Epithelial cell of esophagus (primary cell): ENCODE results near the gene TNFRSF13B.

Experiments
- DNase-seq: peaks from one replicate; pipeline ENCODE4 v3.0.0; 2010; ENCODE audit warnings: low read depth
- H3K4me3 ChIP-seq: 2 replicates; pipeline ENCODE4 v1.5.1; 2011; ENCODE audit warnings: mild to moderate bottlenecking, low read length, control low read depth
- CTCF ChIP-seq: IDR thresholded peaks from 2 replicates; pipeline ENCODE4 v1.5.1; 2011; ENCODE audit warnings: low read depth, mild to moderate bottlenecking, low read length, control low read depth, inconsistent platforms; ENCODE audit not compliant: insufficient read depth; ENCODE audit errors: missing control alignments

The TNFRSF13B gene

GRCh38 chr17:16995930-16996329 lies 24.0 kb upstream of the TNFRSF13B start:
- no peak overlapping the region for H3K4me3 ChIP-seq
- DNase-seq: no peak
- TF ChIP-seq CTCF: no peak

GRCh38 chr17:16994631-16995030 lies 22.7 kb upstream of the TNFRSF13B start:
- no peak overlapping the region for H3K4me3 ChIP-seq
- no peak for TF ChIP-seq CTCF
- no peak for DNase-seq

GRCh38 chr17:16991349-16992009 lies 19.6 kb upstream of the TNFRSF13B start:
- DNase-seq: peak; percentile 73
- peak; percentile 82 for TF ChIP-seq CTCF
- H3K4me3 ChIP-seq: no peak overlapping the region

- peak; percentile 15 for DNase-seq
- H3K4me3 ChIP-seq: no peak overlapping the region
- no peak for TF ChIP-seq CTCF
Measured at GRCh38 chr17:16989953-16990860, 18.3 kb upstream of the TNFRSF13B start.

DNA sequence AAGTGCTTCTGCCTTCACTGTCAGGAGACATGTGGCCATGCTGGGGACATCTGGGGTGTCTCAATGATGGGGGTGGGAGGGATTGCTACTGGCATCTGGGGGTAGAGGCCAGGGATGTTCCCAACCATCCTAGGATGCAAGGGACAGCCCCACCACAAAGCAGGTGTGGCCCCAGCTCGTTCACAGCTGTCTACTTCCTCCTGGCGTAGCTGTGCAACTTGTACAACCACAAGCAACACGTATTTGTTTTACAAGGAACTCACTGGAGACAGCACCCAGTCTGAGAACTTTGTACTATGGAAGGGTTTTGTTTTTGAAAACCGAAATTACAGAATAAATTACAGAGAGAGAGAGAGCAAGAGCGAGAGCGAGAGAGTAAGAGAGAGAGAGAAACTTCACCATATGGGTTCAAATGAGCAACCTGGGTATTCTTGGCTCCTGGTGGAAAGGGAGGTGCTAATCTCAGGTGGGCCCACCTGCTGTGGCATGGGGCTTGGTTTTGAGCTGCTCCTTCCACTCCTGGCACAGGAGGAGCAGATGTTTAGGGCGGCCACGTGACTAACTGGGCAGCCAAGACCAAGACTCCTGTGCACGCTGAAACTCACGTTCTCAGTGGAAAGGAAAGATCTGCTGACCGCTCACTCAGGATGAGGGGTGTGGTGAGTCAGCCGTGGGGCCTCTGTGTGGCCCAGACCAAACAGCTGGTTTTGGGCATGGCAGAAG lies 17.5 kb upstream of the TNFRSF13B start:
- H3K4me3 ChIP-seq: no peak overlapping the region
- TF ChIP-seq CTCF: no peak
- no peak for DNase-seq

DNA sequence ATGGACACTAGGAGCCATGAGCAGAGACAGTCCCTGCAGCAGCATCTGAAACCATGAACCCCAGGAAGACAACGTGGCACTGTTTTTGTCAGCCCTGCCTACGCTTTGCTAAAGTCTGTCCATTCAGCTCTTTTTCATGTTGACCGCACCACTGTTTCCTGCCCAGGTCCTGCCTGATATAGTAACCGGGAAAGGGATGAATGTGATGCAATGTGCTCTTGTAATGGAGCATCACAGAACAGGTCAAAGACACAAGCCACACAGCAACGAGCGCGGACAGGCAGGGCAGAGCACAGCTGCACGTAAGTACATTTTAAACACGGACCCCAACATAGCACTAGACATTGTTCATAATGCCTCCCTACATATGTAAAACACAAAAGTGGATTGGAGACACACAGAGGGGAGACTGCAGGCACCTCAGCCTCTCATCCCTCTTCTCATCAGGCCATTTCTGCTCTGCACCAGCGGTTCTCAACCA lies 16.9 kb upstream of the TNFRSF13B start:
- TF ChIP-seq CTCF: no peak
- H3K4me3 ChIP-seq: no peak overlapping the region
- no peak for DNase-seq
